MM.1S (cell line): ENCODE results near the gene PCCA.

Source experiments
- CTCF ChIP-seq: fragments of 300-600 bp; sonication (generic); IDR thresholded peaks from 2 replicates; pipeline ENCODE4 v1.5.1; 2016; ENCODE audit warnings: antibody characterized with exemption, low read length, mixed read lengths
- EZH2phosphoT487 ChIP-seq: fragments of 300-600 bp; sonication (generic); IDR thresholded peaks from 2 replicates; pipeline ENCODE4 v1.6.1; 2018; ENCODE audit warnings: antibody characterized with exemption, low read length

- TF ChIP-seq CTCF, result no peak
- TF ChIP-seq EZH2phosphoT487, result no peak
These were observed 443.3 kb downstream of the PCCA start for GRCh38 chr13:100532090-100532766.
